GM12878 (cell line): ENCODE measurements around the gene SYTL2. TPM values are rescaled to one million over a fixed set of nuclear protein-coding genes. Genes with fewer than 3 reads are reported as not detected.

Experiments
- ATAC-seq: fragments of 200-7000 bp; cut with Tn5 transposase; 3 replicates; pipeline ENCODE4 v1.9.1; 2020; ENCODE audit warnings: mild to moderate bottlenecking, moderate library complexity
- BruUV-seq: library from RNA; stranded (reverse); fragments of 400-500 nt; replicated peaks from 2 replicates; lab custom pipeline; 2021; lab: Mats Ljungman, UMichigan
- CTCF ChIA-PET: fragments of 300-600 bp; sonication (Branson Sonifier 250); formaldehyde crosslinking; extraction: SDS; loops from one replicate; lab custom pipeline; 2021; ENCODE audit warnings: inconsistent platforms; lab: Yijun Ruan, JAX
- POLR2A ChIA-PET: fragments of 350-600 bp; formaldehyde crosslinking; extraction: SDS; loops from one replicate; lab custom pipeline; 2021; ENCODE audit warnings: inconsistent platforms; lab: Charles Lee
- RAD21 ChIA-PET: fragments of 300-600 bp; sonication (Branson Sonifier 250); formaldehyde crosslinking; loops from one replicate; lab custom pipeline; 2023; ENCODE audit warnings: antibody characterized with exemption; ENCODE audit not compliant: unreplicated experiment; lab: Charles Lee
- SMC1A ChIA-PET: fragments of 300-600 bp; sonication (Branson Sonifier 250); formaldehyde crosslinking; loops from one replicate; lab custom pipeline; 2023; ENCODE audit not compliant: unreplicated experiment, uncharacterized antibody; lab: Charles Lee
- DNase-seq: peaks from one replicate; pipeline ENCODE4 v3.0.0-alpha.2; 2011; ENCODE audit warnings: low read depth, low spot score
- FAIRE-seq: peaks from 3 replicates; lab custom pipeline; 2011; peaks lifted over from hg19 to GRCh38; lab: Jason Lieb, UNC
- H2AFZ ChIP-seq: 2 replicates; pipeline ENCODE4 v1.6.0; 2011; ENCODE audit warnings: low read depth, low read length, control low read depth; ENCODE audit not compliant: control insufficient read depth
- H3K27ac ChIP-seq: 2 replicates; pipeline ENCODE4 v1.5.1; 2011; ENCODE audit warnings: control low read depth; ENCODE audit not compliant: control insufficient read depth, insufficient read depth
- H3K27me3 ChIP-seq, 2 experiments: replicated peaks in 1 of 2; 2 replicates each; pipeline versions ENCODE4 v1.6.0 to v1.6.1; 2011; ENCODE audit warnings: low read length in 1 of 2; ENCODE audit not compliant: control insufficient read depth in 2 of 2, insufficient read depth in 2 of 2
- H3K36me3 ChIP-seq, 2 experiments: 2 replicates each; pipeline ENCODE4 v1.5.1; 2011; ENCODE audit warnings: low read length in 1 of 2; ENCODE audit not compliant: control insufficient read depth in 2 of 2, insufficient read depth in 2 of 2
- H3K4me1 ChIP-seq: 2 replicates; pipeline ENCODE4 v1.6.1; 2011; ENCODE audit warnings: mild to moderate bottlenecking, low read length, moderate library complexity, mixed read lengths; ENCODE audit not compliant: control insufficient read depth, insufficient read depth
- H3K4me2 ChIP-seq: 2 replicates; pipeline ENCODE4 v1.6.0; 2011; ENCODE audit warnings: control low read depth; ENCODE audit not compliant: control insufficient read depth, insufficient read depth
- H3K4me3 ChIP-seq: fragments of 200-600 bp; sonication (generic); 2 replicates; pipeline ENCODE4 v1.5.1; 2016
- H3K79me2 ChIP-seq: 2 replicates; pipeline ENCODE4 v1.6.0; 2011; ENCODE audit warnings: low read length; ENCODE audit not compliant: control insufficient read depth, insufficient read depth
- H3K9ac ChIP-seq: 2 replicates; pipeline ENCODE4 v1.8.0; 2011; ENCODE audit warnings: low read length, control low read depth, mixed read lengths; ENCODE audit not compliant: control insufficient read depth, insufficient read depth
- H3K9me3 ChIP-seq: replicated peaks from 3 replicates; pipeline ENCODE4 v1.5.1; 2011; ENCODE audit warnings: mild to moderate bottlenecking, low read length; ENCODE audit not compliant: control insufficient read depth, insufficient read depth
- H4K20me1 ChIP-seq: 2 replicates; pipeline ENCODE4 v1.6.0; 2011; ENCODE audit not compliant: control insufficient read depth, insufficient read depth
- BHLHE40 ChIP-seq, 2 experiments: fragments of 450-650 bp in 1 of 2; IDR thresholded peaks; 2 replicates each; pipeline ENCODE4 v1.6.1; 2011 to 2017; ENCODE audit warnings: low read depth in 2 of 2, borderline replicate concordance in 1 of 2, improper control_type of control experiment in 1 of 2, low read length in 1 of 2, mild to moderate bottlenecking in 1 of 2
- E2F8 ChIP-seq: fragments of 450-650 bp; IDR thresholded peaks from 2 replicates; pipeline ENCODE4 v1.6.1; 2018; ENCODE audit warnings: mild to moderate bottlenecking, low read depth, moderate library complexity; ENCODE audit not compliant: partially characterized antibody
- ELK1 ChIP-seq: IDR thresholded peaks from 2 replicates; pipeline ENCODE4 v1.6.1; 2012; ENCODE audit warnings: low read depth, low read length, improper control_type of control experiment
- EP300 ChIP-seq, 2 experiments: fragments of 150-350 bp in 1 of 2; IDR thresholded peaks; 2 replicates each; pipeline ENCODE4 v1.6.1; 2011 to 2012; ENCODE audit warnings: low read depth in 2 of 2, low read length in 2 of 2, borderline replicate concordance in 1 of 2, improper control_type of control experiment in 1 of 2, inconsistent platforms in 1 of 2; ENCODE audit not compliant: control insufficient read depth in 1 of 2
- HDAC2 ChIP-seq: fragments of 200-600 bp; sonication (generic); IDR thresholded peaks from 2 replicates; pipeline ENCODE4 v1.6.1; 2017
- MEF2A ChIP-seq: IDR thresholded peaks from 2 replicates; pipeline ENCODE4 v1.6.1; 2011; ENCODE audit warnings: low read depth, mild to moderate bottlenecking, low read length, moderate library complexity; ENCODE audit not compliant: insufficient read depth
- NFXL1 ChIP-seq: fragments of 450-650 bp; IDR thresholded peaks from 2 replicates; pipeline ENCODE4 v1.6.1; 2017; ENCODE audit warnings: antibody characterized with exemption, mild to moderate bottlenecking, borderline replicate concordance
- POU2F2 ChIP-seq: IDR thresholded peaks from 3 replicates; pipeline ENCODE4 v1.6.1; 2011; ENCODE audit warnings: low read depth, mild to moderate bottlenecking, low read length, borderline replicate concordance
- RUNX3 ChIP-seq: IDR thresholded peaks from 2 replicates; pipeline ENCODE4 v1.6.1; 2012; ENCODE audit warnings: low read length, inconsistent platforms
- SREBF2 ChIP-seq: IDR thresholded peaks from 2 replicates; pipeline ENCODE4 v1.6.1; 2012; ENCODE audit warnings: mild to moderate bottlenecking, low read length
- SUPT20H ChIP-seq: IDR thresholded peaks from 2 replicates; pipeline ENCODE4 v1.6.1; 2011; ENCODE audit warnings: low read depth, mild to moderate bottlenecking, low read length, moderate library complexity, borderline replicate concordance; ENCODE audit not compliant: control insufficient read depth
- WGBS: methylation state at CpG from one replicate; pipeline ENCODE4 v1.1.6; 2016; ENCODE audit warnings: low lambda C conversion rate; ENCODE audit not compliant: insufficient replicate concordance, insufficient coverage; ENCODE audit errors: missing lambda C conversion rate; 5-methylcytosine and 5-hydroxymethylcytosine counted together
- in situ Hi-C: fragments of 300-500 bp; cut with MboI; formaldehyde crosslinking; loops from 9 replicates; pipeline ENCODE4 v1.14.3; 2018; ENCODE audit warnings: mixed read lengths
- intact Hi-C: fragments of 100-400 bp; cut with micrococcal nuclease; formaldehyde crosslinking; loops from one replicate; pipeline ENCODE4 v1.14.2; 2022; ENCODE audit not compliant: unreplicated experiment
- polyA plus RNA-seq, 11 experiments: library from polyadenylated mRNA; depleted of rRNA in 4 of 11; unstranded in 6 of 11; stranded (reverse) in 5 of 11; fragments of >200 nt; fragmentation: Nextera tagmentation in 4 of 11; fragmentation: Illumina TruSeq in 1 of 11; extraction: Ambion mirVana in 4 of 11; extraction: Trizol in 1 of 11; gene quantifications; 1 replicate in 1 of 11; 2 replicates in 10 of 11; pipeline versions ENCODE4 v1.2.1 to v1.2.3, GENCODE V29; 2011 to 2016; ENCODE audit warnings: inconsistent platforms in 2 of 11, missing spikeins in 2 of 11, low read depth in 1 of 11
- total RNA-seq, 4 experiments: library from RNA; depleted of rRNA in 3 of 4; stranded (reverse); fragments of >200 nt in 3 of 4; fragmentation: Illumina TruSeq in 1 of 4; extraction: Trizol in 1 of 4; gene quantifications; 2 replicates each; pipeline versions ENCODE4 v1.2.1 to v1.2.3, GENCODE V29; 2013 to 2021
- TF ChIP-seq, protein P1 (sequence below): IDR thresholded peaks from 2 replicates; pipeline ENCODE4 v1.6.1; 2012; ENCODE audit warnings: low read length, inconsistent platforms

The SYTL2 gene
- total and polyA plus RNA-seq, 10 of the 15 experiments (the other 5 are each of a cell fraction or from before 2014, with no cell fraction given), result 0.02 to 1.4 (median 0.31) TPM; not detected in 2

DNA sequence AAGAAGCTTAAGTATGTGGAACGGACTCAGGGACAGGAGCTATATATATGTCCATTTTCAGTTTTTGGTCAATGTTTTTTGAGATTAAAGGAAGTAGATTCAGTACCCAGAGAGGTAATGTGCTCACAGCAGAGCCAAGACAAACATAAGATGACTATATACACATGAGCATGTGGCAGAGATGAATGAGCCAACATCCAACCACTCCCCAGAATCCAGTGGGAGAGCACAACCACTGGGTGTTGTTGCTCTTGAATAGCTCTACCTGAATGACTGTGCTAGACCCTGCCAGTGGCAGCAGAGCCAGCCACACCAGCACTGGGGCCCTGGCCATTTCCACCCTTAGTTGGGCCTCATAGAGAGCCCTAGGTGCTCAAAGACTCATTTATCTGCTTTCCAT, 10.7 kb upstream of the SYTL2 start:
- FAIRE-seq (no peak), ATAC-seq (no peak), DNase-seq (no peak)
- Histone ChIP-seq H2AFZ (no peak overlapping the region), H3K27me3 (no peaks in the 10 kb centered on the region; a peak in 2 of 4 replicates), H4K20me1 (no peaks in the 10 kb centered on the region), H3K79me2 (no peaks in the 10 kb centered on the region), H3K4me2 (no peak overlapping the region), H3K9me3 (no peaks in the 10 kb centered on the region), H3K4me1 (no peaks in the 10 kb centered on the region), H3K9ac (no peak overlapping the region), H3K27ac (no peak overlapping the region), H3K4me3 (no peak overlapping the region), H3K36me3 (no peaks in the 10 kb centered on the region)
- intact Hi-C loops (no loop called here), in situ Hi-C loops (loop anchor here (10.0 kb wide), 1 partner anchor 227 kb away; no protein-coding TSS in a partner anchor)
- CTCF ChIA-PET, result no interaction called here
- BruUV-seq, result no TSS peak
- WGBS, result 20% methylated on average over 1 of the region's 1 CpG
- RAD21 ChIA-PET, result no interaction called here
- SMC1A ChIA-PET, result interaction anchor here (0.9 kb wide), 1 partner anchor 12 kb away, joined by 3 read pairs; no protein-coding TSS in a partner anchor
- POLR2A ChIA-PET, result no interaction called here
- TF ChIP-seq BHLHE40 (IDR thresholded peaks at IDR 0.05; ENCODE audit: borderline replicate concordance in 1 of 2, low read depth in 2 of 2, low read length in 1 of 2), result no peak

- ChIA-PET POLR2A (no interaction called here), RAD21 (no interaction called here), CTCF (no interaction called here), SMC1A (no interaction called here)
- FAIRE-seq (no peak), ATAC-seq (no peak), DNase-seq (no peak)
- in situ Hi-C loops (no loop called here), intact Hi-C loops (no loop called here)
- Histone ChIP-seq H4K20me1 (no peaks in the 10 kb centered on the region), H3K9ac (no peak overlapping the region), H3K4me2 (no peak overlapping the region), H3K79me2 (no peaks in the 10 kb centered on the region), H3K27ac (no peak overlapping the region), H3K4me1 (no peaks in the 10 kb centered on the region), H3K27me3 (no peaks in the 10 kb centered on the region; a peak in 2 of 4 replicates), H3K9me3 (no peaks in the 10 kb centered on the region), H2AFZ (no peak overlapping the region), H3K4me3 (no peak overlapping the region), H3K36me3 (no peaks in the 10 kb centered on the region)
- TF ChIP-seq NFXL1, result no peak
- no peak for TF ChIP-seq ELK1
- TF ChIP-seq BHLHE40 (IDR thresholded peaks at IDR 0.05; ENCODE audit: borderline replicate concordance in 1 of 2, low read depth in 2 of 2, low read length in 1 of 2), result no peak
- TF ChIP-seq SUPT20H, result no peak
- TF ChIP-seq EP300 (IDR thresholded peaks at IDR 0.05; ENCODE audit: borderline replicate concordance in 1 of 2, control insufficient read depth in 1 of 2, low read depth in 2 of 2, low read length in 2 of 2), result no peak
- TF ChIP-seq HDAC2, result no peak
- no peak for TF ChIP-seq SREBF2
- no peak for TF ChIP-seq E2F8
- no peak for TF ChIP-seq RUNX3
- no peak for TF ChIP-seq MEF2A
- no peak for TF ChIP-seq POU2F2
- TF ChIP-seq, protein P1, sequence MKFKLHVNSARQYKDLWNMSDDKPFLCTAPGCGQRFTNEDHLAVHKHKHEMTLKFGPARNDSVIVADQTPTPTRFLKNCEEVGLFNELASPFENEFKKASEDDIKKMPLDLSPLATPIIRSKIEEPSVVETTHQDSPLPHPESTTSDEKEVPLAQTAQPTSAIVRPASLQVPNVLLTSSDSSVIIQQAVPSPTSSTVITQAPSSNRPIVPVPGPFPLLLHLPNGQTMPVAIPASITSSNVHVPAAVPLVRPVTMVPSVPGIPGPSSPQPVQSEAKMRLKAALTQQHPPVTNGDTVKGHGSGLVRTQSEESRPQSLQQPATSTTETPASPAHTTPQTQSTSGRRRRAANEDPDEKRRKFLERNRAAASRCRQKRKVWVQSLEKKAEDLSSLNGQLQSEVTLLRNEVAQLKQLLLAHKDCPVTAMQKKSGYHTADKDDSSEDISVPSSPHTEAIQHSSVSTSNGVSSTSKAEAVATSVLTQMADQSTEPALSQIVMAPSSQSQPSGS, result no peak
- BruUV-seq, result no TSS peak
Measured at GRCh38 chr11:85819441-85819840, 8.5 kb upstream of the SYTL2 start.
